ENCODE measurements around the gene ATAD3B. TPM values are rescaled to one million over a fixed set of nuclear protein-coding genes. Genes with fewer than 3 reads are reported as not detected.
"Not testable (repeated sequence)": the region's sequence is repeated elsewhere in the genome, so short reads cannot be mapped to it uniquely, and the experiment has no call there.

Gene ATAD3B
- 10 to 100 TPM; 75.7 to 77.4 TPM for total RNA-seq

GRCh38 chr1:1471389-1472052 is at the start of gene ATAD3B:
Gene ATAD3B, plus strand, starts transcription at chr1:1471765. Its CDS starts 120 bp downstream, at chr1:1471885.
- peaks cover 13% of the 10 kb centered on the region for H3K36me3 Mint-ChIP-seq
- peak; percentile 95 for DNase-seq
- H3K27ac Mint-ChIP-seq, result peak within 1 kb of the TSS; percentile 92
- H3K9me3 Mint-ChIP-seq, result no peaks in the 10 kb centered on the region
- H3K4me1 Mint-ChIP-seq, result peaks cover 17% of the 10 kb centered on the region
- no peaks in the 10 kb centered on the region for H3K27me3 Mint-ChIP-seq
- H3K4me3 Mint-ChIP-seq, result peak within 1 kb of the TSS; percentile 92

GRCh38 chr1:1421907-1422464 is 49.6 kb upstream of the ATAD3B start:
- DNase-seq, result no peak
- Mint-ChIP-seq H3K27ac (no peak overlapping the region), H3K36me3 (no peaks in the 10 kb centered on the region), H3K4me3 (no peak overlapping the region), H3K9me3 (no peaks in the 10 kb centered on the region), H3K4me1 (peaks cover 14% of the 10 kb centered on the region), H3K27me3 (peaks cover 36% of the 10 kb centered on the region)

GRCh38 chr1:1422465-1423244 is 48.9 kb upstream of the ATAD3B start:
- Mint-ChIP-seq H3K36me3 (no peaks in the 10 kb centered on the region), H3K4me3 (no peak overlapping the region), H3K27ac (no peak overlapping the region), H3K27me3 (peaks cover 38% of the 10 kb centered on the region), H3K4me1 (peaks cover 11% of the 10 kb centered on the region), H3K9me3 (no peaks in the 10 kb centered on the region)
- DNase-seq, result peak; percentile 41

- H3K27ac Mint-ChIP-seq, result no peak overlapping the region
- H3K9me3 Mint-ChIP-seq, result no peaks in the 10 kb centered on the region
- H3K27me3 Mint-ChIP-seq, result peaks cover 38% of the 10 kb centered on the region
- no peak for DNase-seq
- H3K36me3 Mint-ChIP-seq, result no peaks in the 10 kb centered on the region
- no peak overlapping the region for H3K4me3 Mint-ChIP-seq
- H3K4me1 Mint-ChIP-seq, result peaks cover 7% of the 10 kb centered on the region
Measured at GRCh38 chr1:1423245-1423597, 48.3 kb upstream of the ATAD3B start.

GRCh38 chr1:1424707-1425106 is 46.9 kb upstream of the ATAD3B start:
- Mint-ChIP-seq H3K27me3 (peaks cover 51% of the 10 kb centered on the region), H3K9me3 (no peaks in the 10 kb centered on the region), H3K36me3 (no peaks in the 10 kb centered on the region), H3K4me1 (peaks cover 7% of the 10 kb centered on the region), H3K4me3 (no peak overlapping the region), H3K27ac (no peak overlapping the region)
- no peak for DNase-seq

- Mint-ChIP-seq H3K27me3 (peaks cover 57% of the 10 kb centered on the region), H3K36me3 (no peaks in the 10 kb centered on the region), H3K9me3 (no peaks in the 10 kb centered on the region), H3K27ac (no peak overlapping the region), H3K4me1 (peaks cover 7% of the 10 kb centered on the region), H3K4me3 (no peak overlapping the region)
- DNase-seq, result no peak
Measured at GRCh38 chr1:1425426-1425752, 46.2 kb upstream of the ATAD3B start.

GRCh38 chr1:1425753-1426495 is 45.6 kb upstream of the ATAD3B start:
- Mint-ChIP-seq H3K9me3 (no peaks in the 10 kb centered on the region), H3K27me3 (peaks cover 57% of the 10 kb centered on the region), H3K27ac (no peak overlapping the region), H3K36me3 (no peaks in the 10 kb centered on the region), H3K4me3 (no peak overlapping the region), H3K4me1 (peaks cover 7% of the 10 kb centered on the region)
- no peak for DNase-seq

- Mint-ChIP-seq H3K27ac (no peak overlapping the region), H3K4me1 (peaks cover 7% of the 10 kb centered on the region), H3K36me3 (no peaks in the 10 kb centered on the region), H3K27me3 (peaks cover 59% of the 10 kb centered on the region), H3K9me3 (no peaks in the 10 kb centered on the region), H3K4me3 (no peak overlapping the region)
- no peak for DNase-seq
Measured at GRCh38 chr1:1426496-1427105, 45.0 kb upstream of the ATAD3B start.

GRCh38 chr1:1427106-1427819 is 44.3 kb upstream of the ATAD3B start:
- no peak overlapping the region for H3K4me3 Mint-ChIP-seq
- H3K9me3 Mint-ChIP-seq, result no peaks in the 10 kb centered on the region
- no peaks in the 10 kb centered on the region for H3K36me3 Mint-ChIP-seq
- peaks cover 61% of the 10 kb centered on the region for H3K27me3 Mint-ChIP-seq
- no peak for DNase-seq
- peaks cover 7% of the 10 kb centered on the region for H3K4me1 Mint-ChIP-seq
- no peak overlapping the region for H3K27ac Mint-ChIP-seq

- H3K27me3 Mint-ChIP-seq, result peaks cover 59% of the 10 kb centered on the region
- H3K9me3 Mint-ChIP-seq, result no peaks in the 10 kb centered on the region
- H3K4me1 Mint-ChIP-seq, result peaks cover 4% of the 10 kb centered on the region
- no peak for DNase-seq
- H3K4me3 Mint-ChIP-seq, result no peak overlapping the region
- H3K36me3 Mint-ChIP-seq, result no peaks in the 10 kb centered on the region
- no peak overlapping the region for H3K27ac Mint-ChIP-seq
Measured at GRCh38 chr1:1427820-1428148, 43.8 kb upstream of the ATAD3B start.

GRCh38 chr1:1428174-1428573 is 43.4 kb upstream of the ATAD3B start:
- Mint-ChIP-seq H3K36me3 (no peaks in the 10 kb centered on the region), H3K9me3 (no peaks in the 10 kb centered on the region), H3K4me3 (no peak overlapping the region), H3K27me3 (peaks cover 55% of the 10 kb centered on the region), H3K4me1 (peaks cover under 1% of the 10 kb centered on the region), H3K27ac (no peak overlapping the region)
- DNase-seq, result no peak

GRCh38 chr1:1428967-1429366 is 42.6 kb upstream of the ATAD3B start:
- H3K4me3 Mint-ChIP-seq, H3K36me3 Mint-ChIP-seq, H3K27ac Mint-ChIP-seq, DNase-seq, H3K4me1 Mint-ChIP-seq, H3K9me3 Mint-ChIP-seq: not testable (repeated sequence)
- peaks cover 54% of the 10 kb centered on the region for H3K27me3 Mint-ChIP-seq

- no peak for DNase-seq
- peaks cover 51% of the 10 kb centered on the region for H3K27me3 Mint-ChIP-seq
- no peaks in the 10 kb centered on the region for H3K36me3 Mint-ChIP-seq
- peaks cover 3% of the 10 kb centered on the region for H3K4me1 Mint-ChIP-seq
- no peak overlapping the region for H3K27ac Mint-ChIP-seq
- H3K9me3 Mint-ChIP-seq, result no peaks in the 10 kb centered on the region
- H3K4me3 Mint-ChIP-seq, result no peak overlapping the region
Measured at GRCh38 chr1:1429671-1430073, 41.9 kb upstream of the ATAD3B start.

- no peak overlapping the region for H3K27ac Mint-ChIP-seq
- peaks cover 51% of the 10 kb centered on the region for H3K27me3 Mint-ChIP-seq
- no peak overlapping the region for H3K4me3 Mint-ChIP-seq
- H3K4me1 Mint-ChIP-seq, result peaks cover 6% of the 10 kb centered on the region
- H3K36me3 Mint-ChIP-seq, result no peaks in the 10 kb centered on the region
- H3K9me3 Mint-ChIP-seq, result no peaks in the 10 kb centered on the region
- no peak for DNase-seq
Measured at GRCh38 chr1:1430114-1430982, 41.2 kb upstream of the ATAD3B start.
